ENCODE data around the gene PITPNC1.

PITPNC1 gene

GRCh38 chr17:67666028-67666427, 288.9 kb downstream of the PITPNC1 start:
- in situ Hi-C loops (cut with MboI; ENCODE audit: low sequenced_read_pairs) = no loop called here

GRCh38 chr17:67666710-67667109, 289.6 kb downstream of the PITPNC1 start:
- in situ Hi-C loops (cut with MboI; ENCODE audit: low sequenced_read_pairs) = no loop called here

DNA sequence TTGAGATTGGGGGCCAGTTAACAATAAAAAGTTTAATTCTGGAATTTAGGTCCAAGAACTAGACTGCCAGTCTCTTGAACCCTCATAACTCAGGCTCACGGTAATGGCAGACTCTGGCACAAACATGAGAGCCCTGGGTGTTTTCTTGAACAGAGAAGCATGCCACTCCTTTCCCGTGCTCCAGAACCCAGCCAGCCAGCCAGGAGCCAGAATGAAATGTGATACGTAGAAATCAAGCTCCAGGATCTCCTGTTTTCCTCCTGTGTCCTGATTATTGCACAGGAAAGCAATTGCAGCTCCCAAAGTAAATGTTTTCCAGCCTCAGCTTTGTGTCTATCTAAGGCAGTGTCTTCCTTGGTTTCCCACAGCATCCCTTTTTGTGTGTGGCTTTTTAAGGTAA, 294.4 kb downstream of the PITPNC1 start:
- in situ Hi-C loops (cut with MboI; ENCODE audit: low sequenced_read_pairs) = no loop called here

GRCh38 chr17:67672592-67673335, 295.7 kb downstream of the PITPNC1 start:
- in situ Hi-C loops (cut with MboI; ENCODE audit: low sequenced_read_pairs) = no loop called here

DNA sequence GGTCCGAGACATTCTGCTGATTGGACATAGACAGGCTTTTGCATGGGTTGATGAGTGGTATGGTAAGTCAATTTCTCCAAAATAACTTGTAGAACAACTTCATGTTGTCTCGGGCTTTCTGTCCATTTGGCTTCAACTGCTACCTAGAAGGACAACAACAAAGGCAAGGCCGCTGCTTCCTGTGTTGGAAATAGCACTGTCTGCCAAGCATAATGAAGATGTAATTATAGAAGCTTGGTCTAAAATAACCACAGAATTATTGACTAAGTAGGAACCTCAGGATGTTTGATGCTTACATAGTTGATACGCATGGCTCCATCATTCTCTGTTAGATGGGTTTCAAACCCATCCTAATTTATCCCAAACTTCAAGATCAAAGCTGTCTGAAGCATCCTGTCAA, 298.4 kb downstream of the PITPNC1 start:
- in situ Hi-C loops (cut with MboI; ENCODE audit: low sequenced_read_pairs) = no loop called here

- in situ Hi-C loops (cut with MboI; ENCODE audit: low sequenced_read_pairs) = no loop called here
These were observed 299.2 kb downstream of the PITPNC1 start for GRCh38 chr17:67676305-67676704.

- in situ Hi-C loops (cut with MboI; ENCODE audit: low sequenced_read_pairs) = no loop called here
These were observed 301.3 kb downstream of the PITPNC1 start for GRCh38 chr17:67678414-67678813.

GRCh38 chr17:67679225-67679624, 302.1 kb downstream of the PITPNC1 start:
- in situ Hi-C loops (cut with MboI; ENCODE audit: low sequenced_read_pairs) = no loop called here

DNA sequence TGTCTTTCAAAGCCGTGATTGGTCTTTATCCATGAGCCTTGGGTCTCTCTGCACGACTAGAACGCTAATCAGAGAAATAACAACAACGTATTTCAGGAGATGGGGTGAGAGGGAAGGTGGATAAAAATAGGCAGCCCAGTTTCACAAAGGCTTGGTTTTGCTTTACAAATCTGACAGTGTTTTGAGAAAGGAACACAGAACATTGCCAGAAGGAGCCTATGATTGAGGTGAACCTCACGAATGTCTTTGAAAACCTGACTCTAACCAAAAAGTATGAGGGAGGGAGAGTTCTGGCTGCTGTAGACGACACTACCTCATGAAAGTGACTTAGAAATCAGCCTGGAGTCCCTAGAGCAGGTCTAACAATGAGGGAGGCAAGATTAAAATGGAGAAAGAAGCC, 302.6 kb downstream of the PITPNC1 start:
- in situ Hi-C loops (cut with MboI; ENCODE audit: low sequenced_read_pairs) = loop anchor here (10.0 kb wide), 1 partner anchor 305 kb away; the partner anchor contains the start of gene PITPNC1

GRCh38 chr17:67680445-67681224, 303.6 kb downstream of the PITPNC1 start:
- in situ Hi-C loops (cut with MboI; ENCODE audit: low sequenced_read_pairs) = loop anchor here (10.0 kb wide), 1 partner anchor 306 kb away; the partner anchor contains the start of gene PITPNC1

DNA sequence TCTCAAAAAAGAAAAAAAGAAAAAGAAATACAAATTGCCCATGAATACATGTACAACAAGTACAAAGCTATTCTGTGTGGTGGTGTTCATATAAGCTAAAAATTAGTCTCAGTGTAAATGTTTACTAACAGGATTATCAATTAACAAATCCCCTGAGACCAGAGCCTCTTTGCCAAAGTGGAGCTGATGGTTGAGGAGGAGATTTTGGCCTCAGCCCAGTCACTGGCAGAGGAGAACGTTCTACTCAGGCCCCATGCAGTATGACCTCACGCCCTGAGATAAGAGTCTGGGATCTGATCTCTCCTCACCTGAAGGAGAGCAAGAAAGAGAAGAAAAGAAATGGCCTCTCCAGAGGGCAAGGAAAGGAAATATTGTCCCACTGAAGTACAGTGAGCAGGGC, 305.1 kb downstream of the PITPNC1 start:
- in situ Hi-C loops (cut with MboI; ENCODE audit: low sequenced_read_pairs) = loop anchor here (10.0 kb wide), 1 partner anchor 307 kb away; the partner anchor contains the start of gene PITPNC1

GRCh38 chr17:67685351-67685750, 308.3 kb downstream of the PITPNC1 start:
- in situ Hi-C loops (cut with MboI; ENCODE audit: low sequenced_read_pairs) = loop anchor here (10.0 kb wide), 1 partner anchor 311 kb away; the partner anchor contains the start of gene PITPNC1

DNA sequence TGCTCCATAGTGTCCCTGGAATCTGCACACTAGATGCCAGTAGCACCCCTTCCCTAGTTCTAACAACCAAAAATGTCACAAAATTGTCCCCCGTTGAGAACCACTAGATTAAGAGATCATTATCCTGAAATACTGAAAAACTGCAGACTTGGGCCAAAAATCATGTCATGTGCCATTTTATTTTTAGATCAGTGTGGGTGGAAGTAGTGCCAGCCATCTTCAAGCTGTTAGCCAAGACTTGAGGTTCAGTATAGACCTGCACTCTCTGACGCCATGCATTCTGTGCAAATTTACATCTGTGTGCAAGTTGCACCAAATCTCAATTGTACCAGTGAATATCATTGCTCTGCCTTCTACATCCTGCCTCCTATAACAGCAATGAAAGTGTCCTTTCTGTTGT, 309.2 kb downstream of the PITPNC1 start:
- in situ Hi-C loops (cut with MboI; ENCODE audit: low sequenced_read_pairs) = loop anchor here (10.0 kb wide), 1 partner anchor 311 kb away; the partner anchor contains the start of gene PITPNC1

DNA sequence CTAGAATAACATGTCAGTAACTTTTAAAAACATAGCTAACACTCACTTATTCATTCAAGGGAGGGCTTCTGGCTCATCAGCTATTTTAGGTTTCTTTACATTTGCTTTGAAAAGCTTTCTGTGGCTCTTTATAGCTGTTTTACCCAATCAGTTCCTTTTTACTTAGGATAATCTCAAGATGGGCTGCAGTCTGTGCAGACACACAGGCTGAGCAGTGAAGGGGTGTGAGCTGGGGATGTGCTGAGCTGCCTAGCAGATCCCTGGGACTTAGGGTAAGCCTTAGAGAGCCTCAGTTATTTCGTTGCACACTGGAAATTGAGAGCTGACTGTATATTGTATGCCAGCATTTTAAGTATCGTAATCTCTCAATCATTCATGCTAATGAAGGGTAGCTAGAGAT, 310.4 kb downstream of the PITPNC1 start:
- in situ Hi-C loops (cut with MboI; ENCODE audit: low sequenced_read_pairs) = loop anchor here (10.0 kb wide), 1 partner anchor 313 kb away; the partner anchor contains the start of gene PITPNC1

GRCh38 chr17:67689534-67690177, 312.6 kb downstream of the PITPNC1 start:
- in situ Hi-C loops (cut with MboI; ENCODE audit: low sequenced_read_pairs) = loop anchor here (10.0 kb wide), 1 partner anchor 315 kb away; the partner anchor contains the start of gene PITPNC1

- in situ Hi-C loops (cut with MboI; ENCODE audit: low sequenced_read_pairs) = no loop called here
These were observed 316.7 kb downstream of the PITPNC1 start for GRCh38 chr17:67693811-67694210.

DNA sequence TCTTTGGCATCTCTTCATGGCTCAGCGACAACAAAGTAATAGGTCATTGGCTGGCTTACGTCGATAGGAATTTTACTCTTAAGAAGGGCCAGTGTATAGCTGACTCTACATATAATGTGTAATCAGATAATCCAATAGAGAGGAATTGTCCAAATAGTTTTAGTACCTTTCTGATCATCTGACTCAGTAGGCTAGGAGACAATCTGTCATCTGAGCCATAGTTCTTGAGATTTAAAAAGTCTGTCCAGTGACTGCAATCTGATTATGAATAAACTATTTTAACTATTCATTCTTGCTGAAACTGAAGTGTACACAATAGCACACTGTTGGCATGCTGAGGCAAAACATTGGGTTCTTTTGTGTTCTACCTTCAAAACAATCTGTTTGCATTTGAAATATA, 319.3 kb downstream of the PITPNC1 start:
- in situ Hi-C loops (cut with MboI; ENCODE audit: low sequenced_read_pairs) = no loop called here

GRCh38 chr17:67696853-67697498, 319.9 kb downstream of the PITPNC1 start:
- in situ Hi-C loops (cut with MboI; ENCODE audit: low sequenced_read_pairs) = no loop called here

DNA sequence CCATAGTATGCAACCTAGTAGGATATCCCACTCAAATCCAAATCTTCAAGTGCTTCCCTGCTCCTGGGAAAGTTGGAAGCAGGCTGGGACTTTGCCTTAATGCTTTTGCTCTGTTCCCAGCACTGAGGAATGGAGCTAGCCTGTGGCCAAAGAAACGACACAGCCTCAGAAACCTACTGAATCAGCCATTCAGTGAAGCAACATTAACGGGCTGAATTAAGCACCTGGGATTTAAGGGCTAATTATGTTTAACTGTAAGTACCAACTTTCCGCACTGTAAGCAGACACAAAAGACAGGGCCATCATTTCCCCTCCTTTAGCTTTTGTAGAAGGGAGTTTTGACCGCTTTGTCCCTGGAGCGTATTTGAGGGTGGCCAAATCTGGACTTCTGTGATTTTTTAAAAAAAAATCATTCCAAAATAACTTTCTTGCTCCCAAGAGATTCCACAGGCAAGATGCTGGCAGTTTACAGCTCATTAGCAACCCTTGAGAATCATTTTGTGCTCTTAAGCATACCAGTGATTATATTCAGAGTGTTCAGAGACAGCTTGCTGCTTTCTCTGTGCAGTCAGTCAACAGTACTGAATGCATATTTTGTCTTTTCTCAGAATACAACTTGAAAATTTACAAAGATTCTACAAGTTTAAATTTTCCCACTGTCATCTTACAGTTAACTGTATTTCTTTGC, 323.1 kb downstream of the PITPNC1 start:
- in situ Hi-C loops (cut with MboI; ENCODE audit: low sequenced_read_pairs) = no loop called here

GRCh38 chr17:67700725-67701119, 323.6 kb downstream of the PITPNC1 start:
- in situ Hi-C loops (cut with MboI; ENCODE audit: low sequenced_read_pairs) = no loop called here
